ENCODE measurements around the gene CRYM.
"Not testable (repeated sequence)": the region's sequence is repeated elsewhere in the genome, so short reads cannot be mapped to it uniquely, and the experiment has no call there.

The CRYM gene

DNA sequence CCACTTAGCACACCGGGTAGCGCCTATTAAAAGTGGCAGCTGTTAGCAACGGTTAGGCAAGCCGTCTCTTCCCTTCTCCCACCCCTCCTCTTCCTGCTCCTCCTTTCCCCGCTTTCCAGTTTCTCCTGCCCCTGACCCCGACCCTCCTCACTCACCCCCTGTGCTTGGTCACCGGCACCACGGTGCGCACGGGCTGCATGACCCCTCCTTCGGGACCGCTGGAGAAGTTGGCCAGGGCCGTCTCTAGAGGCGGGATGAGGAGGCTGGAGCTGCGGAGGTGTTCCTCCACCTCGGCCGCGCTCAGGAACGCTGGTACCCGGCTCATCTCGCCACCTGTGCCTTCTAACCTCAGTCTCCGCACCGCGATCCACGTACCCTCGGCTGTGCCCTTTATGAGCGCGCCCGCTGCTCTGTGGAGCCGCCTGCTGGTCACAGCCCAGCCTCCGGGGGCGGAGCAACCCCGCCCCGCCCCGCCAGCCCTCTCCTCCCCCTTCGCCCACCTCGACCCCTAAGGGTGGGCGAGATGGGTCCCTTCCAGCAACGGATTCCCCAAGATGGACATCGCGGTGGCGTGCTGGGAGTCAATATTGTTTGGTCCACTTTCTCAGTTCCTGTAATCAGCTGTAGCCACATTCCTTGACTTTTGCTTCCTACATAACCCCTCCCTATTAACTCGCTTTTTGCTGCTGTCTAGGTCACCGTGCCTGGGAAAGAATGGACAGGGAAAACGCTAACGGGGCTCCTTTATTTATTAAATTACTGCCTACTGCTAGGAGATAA lies at the start of gene CRYM:
TSS of gene CRYM (minus strand) at position 364 of the 780 bp plus-strand sequence. CDS start at position 325, 39 bp downstream.
- H3K36me3 Mint-ChIP-seq (ENCODE audit: low read depth): no peaks in the 10 kb centered on the region
- H3K4me1 Mint-ChIP-seq: peaks cover 1% of the 10 kb centered on the region
- DNase-seq (peak; percentile 66), ATAC-seq (peak; percentile 87)
- H3K27ac Mint-ChIP-seq: no peak within 1 kb of the TSS
- peak within 1 kb of the TSS; percentile 24 for H3K4me3 Mint-ChIP-seq
- peaks cover 71% of the 10 kb centered on the region for H3K27me3 Mint-ChIP-seq
- no peaks in the 10 kb centered on the region for H3K9me3 Mint-ChIP-seq

DNA sequence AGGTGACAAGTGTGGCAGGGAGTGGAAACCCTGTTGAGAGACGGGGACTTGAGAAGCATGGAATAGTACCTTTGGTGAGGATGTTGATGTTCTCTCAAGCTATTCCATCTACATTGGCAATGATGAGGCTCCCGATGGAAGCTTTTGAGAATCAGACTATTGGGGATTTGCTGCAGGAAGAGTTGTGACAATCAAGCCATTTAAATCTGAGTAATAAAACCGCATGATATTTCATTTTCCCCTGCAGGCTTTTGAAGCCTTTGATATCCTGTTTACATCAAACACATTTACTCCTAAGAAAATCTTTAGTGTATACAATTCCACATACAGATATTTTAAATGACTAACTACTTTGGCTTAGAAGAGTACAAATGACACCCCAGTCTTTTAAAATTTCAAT lies 49.0 kb upstream of the CRYM start:
- Mint-ChIP-seq H3K36me3 (ENCODE audit: low read depth) (peaks cover 5% of the 10 kb centered on the region), H3K27ac (no peak overlapping the region), H3K4me1 (no peaks in the 10 kb centered on the region), H3K9me3 (peaks cover 14% of the 10 kb centered on the region), H3K27me3 (peaks cover 2% of the 10 kb centered on the region), H3K4me3 (no peak overlapping the region)
- ATAC-seq (no peak), DNase-seq (no peak)

DNA sequence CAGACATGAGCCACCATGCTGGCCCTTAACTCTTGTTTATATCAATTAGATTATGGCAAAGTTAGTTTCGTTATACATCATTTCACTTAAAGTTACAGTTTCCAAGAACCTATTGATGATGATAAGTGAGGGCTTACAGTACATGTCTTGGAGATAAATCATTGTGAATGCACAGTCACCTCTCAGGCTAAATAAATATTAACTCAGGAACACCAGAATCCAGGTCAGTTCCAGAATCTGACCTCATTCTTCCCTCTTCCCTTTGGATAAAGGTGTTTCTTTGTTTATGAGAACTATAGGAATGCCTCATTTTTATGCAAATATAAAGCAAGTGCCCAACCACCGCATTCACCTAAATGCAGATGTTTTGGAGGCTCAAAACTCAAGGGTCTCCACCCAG lies 48.4 kb upstream of the CRYM start:
- no peak overlapping the region for H3K27ac Mint-ChIP-seq
- no peak for ATAC-seq
- H3K4me1 Mint-ChIP-seq: no peaks in the 10 kb centered on the region
- H3K4me3 Mint-ChIP-seq: no peak overlapping the region
- peaks cover 14% of the 10 kb centered on the region for H3K9me3 Mint-ChIP-seq
- DNase-seq: no peak
- peaks cover 5% of the 10 kb centered on the region for H3K36me3 Mint-ChIP-seq (ENCODE audit: low read depth)
- H3K27me3 Mint-ChIP-seq: peaks cover 2% of the 10 kb centered on the region

DNA sequence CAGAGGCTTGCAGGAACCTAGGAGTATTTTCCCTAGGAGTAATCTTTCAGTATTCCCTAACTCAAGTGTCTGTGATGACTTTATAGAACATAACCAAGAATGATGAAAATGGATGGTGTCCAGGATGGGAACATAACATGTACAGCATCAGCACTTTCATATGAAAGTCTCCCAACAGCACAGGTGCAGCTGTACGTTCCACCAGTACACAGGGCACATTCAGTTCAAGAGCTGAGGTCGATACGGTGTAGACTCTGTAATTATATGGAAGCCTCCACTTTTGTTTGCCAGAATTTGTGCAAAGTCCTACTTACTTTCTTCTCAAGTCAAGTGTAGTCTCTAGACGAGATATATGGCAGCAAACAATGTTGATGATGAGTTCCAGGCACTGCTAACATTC lies 46.2 kb upstream of the CRYM start:
- Mint-ChIP-seq H3K4me1 (no peaks in the 10 kb centered on the region), H3K9me3 (peaks cover 14% of the 10 kb centered on the region), H3K27me3 (peaks cover 6% of the 10 kb centered on the region), H3K27ac (no peak overlapping the region), H3K4me3 (no peak overlapping the region), H3K36me3 (ENCODE audit: low read depth) (peaks cover 5% of the 10 kb centered on the region)
- ATAC-seq: no peak
- DNase-seq: no peak

DNA sequence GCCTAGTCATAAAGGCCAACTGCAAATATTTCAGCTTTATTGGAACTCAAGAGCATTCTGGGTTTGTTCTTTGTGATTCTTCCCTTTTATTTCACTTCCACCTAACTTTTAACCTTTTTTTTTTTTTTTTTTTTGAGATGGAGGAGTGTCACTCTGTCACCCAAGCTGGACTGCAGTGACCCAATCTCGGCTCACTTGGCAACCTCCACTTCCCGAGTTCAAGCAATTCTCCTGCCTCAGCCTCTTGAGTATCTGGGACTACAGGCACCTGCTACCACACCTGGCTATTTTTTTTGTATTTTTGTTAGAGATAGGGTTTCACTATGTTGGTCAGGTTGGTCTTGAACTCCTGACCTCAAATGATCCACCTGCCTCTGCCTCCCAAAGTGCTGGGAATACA lies 44.2 kb upstream of the CRYM start:
- not testable (repeated sequence) for H3K4me3 Mint-ChIP-seq

DNA sequence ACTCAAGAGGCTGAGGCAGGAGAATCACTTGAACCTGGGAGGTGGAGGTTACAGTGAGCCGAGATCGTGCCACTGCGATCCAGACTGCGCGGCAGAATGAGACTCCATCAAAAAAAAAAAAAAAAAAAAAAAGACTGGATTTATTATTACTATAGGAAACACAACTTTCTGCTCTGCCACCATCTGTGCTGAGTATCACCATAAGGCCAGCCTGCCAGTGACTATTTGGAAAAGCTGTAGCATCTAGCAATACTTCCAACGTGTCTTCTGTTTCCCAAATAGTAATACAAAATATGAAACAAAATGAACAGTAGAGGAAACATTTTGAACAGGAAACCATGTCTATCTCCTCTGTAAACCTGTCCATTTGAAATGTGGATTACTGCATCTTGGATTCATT lies 43.6 kb upstream of the CRYM start:
- H3K36me3 Mint-ChIP-seq (ENCODE audit: low read depth): no peaks in the 10 kb centered on the region
- ATAC-seq: no peak
- H3K4me3 Mint-ChIP-seq: no peak overlapping the region
- no peak for DNase-seq
- peaks cover 8% of the 10 kb centered on the region for H3K27me3 Mint-ChIP-seq
- no peak overlapping the region for H3K27ac Mint-ChIP-seq
- H3K9me3 Mint-ChIP-seq: no peaks in the 10 kb centered on the region
- H3K4me1 Mint-ChIP-seq: no peaks in the 10 kb centered on the region

More for the DNA sequence above, 44.2 kb upstream of the CRYM start:
- ATAC-seq; H3K27me3 Mint-ChIP-seq; DNase-seq; H3K36me3 Mint-ChIP-seq (ENCODE audit: low read depth); H3K4me1 Mint-ChIP-seq; H3K27ac Mint-ChIP-seq; H3K9me3 Mint-ChIP-seq: not testable (repeated sequence)

DNA sequence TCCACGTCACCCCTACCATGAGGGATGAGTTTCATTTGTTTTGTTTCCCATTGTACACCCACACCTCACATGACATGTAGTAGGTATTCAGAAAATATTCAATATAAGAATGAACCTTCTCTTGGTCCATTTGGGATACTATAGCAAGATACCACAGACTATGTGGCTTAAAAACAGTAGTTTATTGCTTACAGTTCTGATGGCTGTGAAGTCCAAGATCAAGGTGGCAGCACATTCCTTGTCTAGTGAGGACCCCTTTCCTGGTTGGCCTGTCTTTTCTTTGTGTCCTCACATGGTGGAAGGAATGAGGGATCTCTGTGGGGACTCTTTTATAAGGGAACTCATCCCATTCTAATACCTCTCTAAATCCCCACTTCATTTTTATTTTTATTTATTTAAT lies 36.2 kb upstream of the CRYM start:
- Mint-ChIP-seq H3K9me3 (no peaks in the 10 kb centered on the region), H3K4me3 (no peak overlapping the region), H3K27ac (no peak overlapping the region), H3K27me3 (peaks cover 12% of the 10 kb centered on the region), H3K36me3 (ENCODE audit: low read depth) (no peaks in the 10 kb centered on the region), H3K4me1 (no peaks in the 10 kb centered on the region)
- no peak for ATAC-seq
- DNase-seq: no peak

DNA sequence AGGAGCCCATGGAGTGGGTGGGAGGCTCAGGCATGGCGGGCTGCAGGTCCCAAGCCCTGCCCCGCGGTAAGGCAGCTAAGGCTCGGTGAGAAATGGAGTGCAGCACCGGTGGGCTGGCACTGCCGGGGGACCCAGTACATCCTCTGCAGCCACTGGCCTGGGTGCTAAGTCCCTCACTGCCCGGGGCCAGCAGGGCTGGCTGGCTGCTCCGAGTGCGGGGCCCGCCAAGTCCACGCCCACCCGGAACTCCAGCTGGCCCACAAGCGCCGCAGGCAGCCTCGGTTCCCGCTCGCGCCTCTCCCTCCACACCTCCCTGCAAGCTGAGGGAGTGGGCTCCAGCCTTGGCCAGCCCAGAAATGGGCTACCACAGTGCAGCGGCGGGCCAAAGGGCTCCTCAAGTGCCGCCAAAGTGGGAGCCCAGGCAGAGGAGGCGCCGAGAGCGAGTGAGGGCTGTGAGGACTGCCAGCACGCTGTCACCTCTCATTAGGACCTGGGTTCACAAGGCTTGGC lies 34.8 kb upstream of the CRYM start:
- not testable (repeated sequence) for H3K4me3 Mint-ChIP-seq; H3K4me1 Mint-ChIP-seq; ATAC-seq; H3K27ac Mint-ChIP-seq; DNase-seq; H3K9me3 Mint-ChIP-seq; H3K36me3 Mint-ChIP-seq (ENCODE audit: low read depth)
- H3K27me3 Mint-ChIP-seq: peaks cover 13% of the 10 kb centered on the region

DNA sequence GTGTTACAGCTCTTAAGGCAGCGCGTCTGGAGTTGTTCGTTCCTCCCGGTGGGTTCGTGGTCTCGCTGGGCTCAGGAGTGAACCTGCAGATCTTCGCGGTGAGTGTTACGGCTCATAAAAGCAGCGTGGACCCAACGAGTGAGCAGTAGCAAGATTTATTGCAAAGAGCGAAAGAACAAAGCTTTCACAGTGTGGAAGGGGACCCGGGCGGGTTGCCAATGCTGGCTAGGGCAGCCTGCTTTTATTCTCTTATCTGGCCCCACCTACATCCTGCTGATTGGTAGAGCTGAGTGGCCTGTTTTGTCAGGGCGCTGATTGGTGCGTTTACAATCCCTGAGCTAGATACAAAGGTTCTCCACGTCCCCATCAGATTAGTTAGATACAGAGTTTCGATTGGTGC lies 34.0 kb upstream of the CRYM start:
- not testable (repeated sequence) for H3K9me3 Mint-ChIP-seq

DNA sequence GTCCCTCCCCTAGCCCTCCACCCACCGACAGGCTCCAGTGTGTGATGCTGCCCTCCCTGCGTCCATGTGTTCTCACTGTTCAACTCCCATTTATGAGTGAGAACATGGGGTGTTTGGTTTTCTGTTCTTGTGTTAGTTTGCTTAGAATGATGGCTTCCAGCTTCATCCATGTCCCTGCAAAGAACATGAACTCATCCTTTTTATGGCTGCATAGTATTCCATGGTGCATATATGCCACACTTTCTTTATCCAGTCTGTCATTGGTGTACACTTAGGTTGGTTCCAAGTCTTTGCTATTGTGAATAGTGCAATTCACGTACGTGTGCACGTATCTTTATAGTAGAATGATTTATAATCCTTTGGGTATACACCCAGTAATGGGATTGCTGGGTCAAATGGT lies 28.6 kb upstream of the CRYM start:
- not testable (repeated sequence) for H3K4me3 Mint-ChIP-seq; H3K9me3 Mint-ChIP-seq; DNase-seq; ATAC-seq; H3K36me3 Mint-ChIP-seq (ENCODE audit: low read depth); H3K27ac Mint-ChIP-seq
- H3K27me3 Mint-ChIP-seq: peaks cover 26% of the 10 kb centered on the region
- peaks cover 14% of the 10 kb centered on the region for H3K4me1 Mint-ChIP-seq

More for the DNA sequence above, 34.0 kb upstream of the CRYM start:
- peaks cover 13% of the 10 kb centered on the region for H3K27me3 Mint-ChIP-seq
- not testable (repeated sequence) for ATAC-seq; DNase-seq; H3K27ac Mint-ChIP-seq; H3K4me1 Mint-ChIP-seq; H3K36me3 Mint-ChIP-seq (ENCODE audit: low read depth); H3K4me3 Mint-ChIP-seq

DNA sequence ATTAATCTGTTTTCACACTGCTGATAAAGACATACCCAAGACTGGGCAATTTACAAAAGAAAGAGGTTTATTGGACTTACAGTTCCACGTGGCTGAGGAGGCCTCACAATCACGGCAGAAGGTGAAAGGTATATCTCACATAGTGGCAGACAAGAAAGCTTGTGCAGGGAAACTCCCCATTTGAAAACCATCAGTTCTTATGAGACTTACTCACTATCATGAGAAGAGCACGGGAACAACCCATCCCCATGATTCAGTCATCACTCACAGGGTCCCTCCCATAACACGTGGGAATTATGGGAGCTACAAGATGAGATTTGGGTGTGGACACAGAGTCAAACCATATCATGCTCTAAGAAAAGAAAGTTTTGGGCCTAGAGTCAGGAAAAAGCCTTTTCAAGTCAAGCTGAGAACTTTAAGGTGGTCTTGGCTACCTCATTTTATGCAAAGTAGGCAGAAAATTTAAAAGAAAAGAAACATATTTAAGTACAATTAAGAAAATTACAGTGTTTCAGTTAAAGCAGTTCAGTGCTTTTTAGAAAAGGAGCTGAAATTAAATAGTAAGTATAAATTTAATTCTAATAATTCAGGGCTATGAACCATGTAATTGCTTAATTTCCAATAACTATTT lies 24.9 kb upstream of the CRYM start:
- H3K4me1 Mint-ChIP-seq: peaks cover 26% of the 10 kb centered on the region
- ATAC-seq: no peak
- DNase-seq: no peak
- no peaks in the 10 kb centered on the region for H3K36me3 Mint-ChIP-seq (ENCODE audit: low read depth)
- no peak overlapping the region for H3K27ac Mint-ChIP-seq
- peaks cover 29% of the 10 kb centered on the region for H3K27me3 Mint-ChIP-seq
- no peaks in the 10 kb centered on the region for H3K9me3 Mint-ChIP-seq
- no peak overlapping the region for H3K4me3 Mint-ChIP-seq

DNA sequence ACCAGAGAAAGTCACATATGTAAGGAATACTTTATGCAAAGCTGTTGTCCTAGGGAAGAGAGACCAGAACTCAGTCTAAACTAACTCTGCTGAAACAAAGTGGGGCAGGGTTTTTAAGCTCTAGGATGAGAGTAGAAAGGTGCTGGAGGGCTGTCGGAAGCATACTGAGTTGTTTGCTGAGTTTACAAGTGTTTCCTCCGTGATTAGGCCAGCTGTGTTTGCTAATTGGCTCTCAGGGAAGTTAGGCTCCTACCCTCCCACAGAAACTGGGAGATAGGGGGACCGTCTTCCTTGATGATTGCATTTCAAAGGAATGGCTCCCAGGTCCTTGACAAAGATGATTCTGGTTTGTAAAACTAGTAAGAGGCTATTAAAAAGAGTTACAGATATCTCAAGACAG lies 24.4 kb upstream of the CRYM start:
- DNase-seq (no peak), ATAC-seq (no peak)
- Mint-ChIP-seq H3K36me3 (ENCODE audit: low read depth) (no peaks in the 10 kb centered on the region), H3K27me3 (peaks cover 29% of the 10 kb centered on the region), H3K4me1 (peaks cover 26% of the 10 kb centered on the region), H3K27ac (no peak overlapping the region), H3K9me3 (no peaks in the 10 kb centered on the region), H3K4me3 (no peak overlapping the region)

DNA sequence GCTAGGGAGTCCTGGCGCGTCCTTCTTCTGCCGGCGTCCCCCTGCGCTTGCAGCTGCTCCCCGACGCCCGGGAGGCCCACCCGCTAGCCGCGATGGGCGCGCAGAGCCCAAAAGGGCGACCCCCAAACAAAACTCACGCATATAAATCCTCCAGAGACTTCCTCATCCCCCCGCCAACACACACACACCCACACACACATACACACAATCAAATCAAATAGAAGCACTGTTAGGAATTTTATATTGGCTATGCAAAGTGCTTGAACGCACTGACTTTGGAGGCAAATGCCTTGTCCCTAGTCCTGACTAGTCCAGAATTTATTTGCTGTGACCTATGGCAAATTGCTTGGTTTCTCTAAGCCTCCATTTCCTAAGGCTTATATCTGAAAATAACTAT lies 23.8 kb upstream of the CRYM start:
- no peak overlapping the region for H3K27ac Mint-ChIP-seq
- no peaks in the 10 kb centered on the region for H3K9me3 Mint-ChIP-seq
- peak overlapping the region; percentile 88 for H3K4me3 Mint-ChIP-seq
- peaks cover 32% of the 10 kb centered on the region for H3K27me3 Mint-ChIP-seq
- no peak for DNase-seq
- no peak for ATAC-seq
- H3K4me1 Mint-ChIP-seq: peaks cover 26% of the 10 kb centered on the region
- no peaks in the 10 kb centered on the region for H3K36me3 Mint-ChIP-seq (ENCODE audit: low read depth)

DNA sequence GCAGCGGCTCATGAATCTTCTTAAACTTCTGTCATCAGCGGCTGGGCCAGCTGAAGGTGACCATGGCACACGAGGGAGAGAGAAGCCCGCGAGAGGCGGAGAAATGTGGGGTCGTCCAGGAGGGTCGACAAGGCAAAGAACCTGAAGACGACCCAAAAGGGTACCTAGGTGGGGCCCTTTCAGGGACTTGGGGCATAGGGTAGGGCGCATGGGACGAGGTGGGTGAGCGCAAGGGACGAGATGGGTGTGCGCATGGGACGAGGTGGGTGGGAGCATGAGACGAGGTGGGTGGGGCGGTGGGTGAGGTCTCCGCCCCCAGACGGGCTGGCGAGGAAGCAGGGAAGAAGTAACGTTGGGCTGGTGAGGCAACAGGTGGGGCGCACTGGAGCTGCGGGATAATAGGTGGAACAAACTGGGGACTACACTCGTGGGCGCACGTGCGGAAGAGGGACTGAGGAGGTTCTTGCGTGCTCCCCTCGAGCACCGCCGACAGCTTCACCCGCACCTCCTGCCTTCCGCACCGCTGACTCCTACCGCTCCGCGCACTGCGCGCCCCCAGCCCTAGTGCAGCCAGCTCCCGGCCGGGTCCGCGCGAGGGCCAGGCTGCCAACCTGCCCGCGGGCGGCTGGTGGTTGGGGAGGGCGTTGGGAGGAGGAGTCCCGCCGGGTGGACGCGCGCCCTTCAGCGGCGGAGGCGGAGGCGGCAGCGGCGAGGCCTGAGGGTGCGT lies 23.2 kb upstream of the CRYM start:
- Mint-ChIP-seq H3K27me3 (peaks cover 33% of the 10 kb centered on the region), H3K27ac (peak overlapping the region; percentile 65), H3K4me1 (peaks cover 26% of the 10 kb centered on the region), H3K9me3 (no peaks in the 10 kb centered on the region), H3K4me3 (peak overlapping the region; percentile 88), H3K36me3 (ENCODE audit: low read depth) (no peaks in the 10 kb centered on the region)
- peak; percentile 61 for ATAC-seq
- peak; percentile 64 for DNase-seq

All from activated naive CD8-positive, alpha-beta T cell treated with anti-CD3 and anti-CD28 coated beads, Interleukin-2, amount 50 U/mL, for 24 hours (primary cell).